GM18907 (cell line): ENCODE results near the gene QPCTL.
A peak's percentile ranks its signal among the peaks of the same experiment; 100 is the strongest.
"Not testable (repeated sequence)": the region's sequence is repeated elsewhere in the genome, so short reads cannot be mapped to it uniquely, and the experiment has no call there.

Experiments
- ATAC-seq: cut with Tn5 transposase; IDR thresholded peaks from one replicate; pipeline ENCODE4 v1.9.1; 2021; ENCODE audit warnings: mild to moderate bottlenecking, moderate library complexity; ENCODE audit not compliant: unreplicated experiment

Gene QPCTL

GRCh38 chr19:45716359-45717130 is 24.1 kb downstream of the QPCTL start:
- no peak for ATAC-seq

- ATAC-seq: peak; percentile 91
Observed at GRCh38 chr19:45717131-45717982, 24.9 kb downstream of the QPCTL start.

- no peak for ATAC-seq
Observed at GRCh38 chr19:45717983-45718650, 25.7 kb downstream of the QPCTL start.

- ATAC-seq: not testable (repeated sequence)
Observed at GRCh38 chr19:45720065-45720464, 27.6 kb downstream of the QPCTL start.

GRCh38 chr19:45728683-45729082 is 36.2 kb downstream of the QPCTL start:
- ATAC-seq: not testable (repeated sequence)

- no peak for ATAC-seq
Observed at GRCh38 chr19:45729800-45730290, 37.4 kb downstream of the QPCTL start.

- peak; percentile 94 for ATAC-seq
Observed at GRCh38 chr19:45730368-45731288, 38.2 kb downstream of the QPCTL start, which contains the start of gene FBXO46. TSS of gene FBXO46 (minus strand) at chr19:45730896. CDS start at chr19:45713495, 17,401 bp downstream.

- ATAC-seq: no peak
Observed at GRCh38 chr19:45733160-45733810, 40.8 kb downstream of the QPCTL start, which contains the start of gene MEIOSIN. TSS of gene MEIOSIN (plus strand) at chr19:45733439. CDS start at chr19:45735377, 1,938 bp downstream.

- ATAC-seq: no peak
Observed at GRCh38 chr19:45739498-45740439, 47.3 kb downstream of the QPCTL start.

GRCh38 chr19:45742969-45743368 is 50.5 kb downstream of the QPCTL start:
- ATAC-seq: no peak

GRCh38 chr19:45745606-45746005 is 53.1 kb downstream of the QPCTL start:
- ATAC-seq: no peak

- no peak for ATAC-seq
Observed at GRCh38 chr19:45746866-45747265, 54.4 kb downstream of the QPCTL start.

GRCh38 chr19:45747513-45747912 is 55.0 kb downstream of the QPCTL start:
- no peak for ATAC-seq

- not testable (repeated sequence) for ATAC-seq
Observed at GRCh38 chr19:45751483-45751882, 59.0 kb downstream of the QPCTL start.

GRCh38 chr19:45752639-45753038 is 60.2 kb downstream of the QPCTL start:
- no peak for ATAC-seq

GRCh38 chr19:45753548-45753947 is 61.1 kb downstream of the QPCTL start:
- no peak for ATAC-seq
